IMR-90 (cell line): ENCODE measurements around the gene MEIS1. TPM values are rescaled to one million over a fixed set of nuclear protein-coding genes. Genes with fewer than 3 reads are reported as not detected.

Experiments used
- ATAC-seq: fragments of 200-7000 bp; cut with Tn5 transposase; 2 replicates; pipeline ENCODE4 v1.9.1; 2020; ENCODE audit warnings: low read depth, mild to moderate bottlenecking, moderate library complexity
- BruUV-seq: library from RNA; stranded (reverse); fragments of 400-500 nt; replicated peaks from 2 replicates; lab custom pipeline; 2021; lab: Mats Ljungman, UMichigan
- CTCF ChIA-PET: fragments of 300-600 bp; formaldehyde crosslinking; extraction: SDS; loops from one replicate; lab custom pipeline; 2021; ENCODE audit warnings: antibody characterized with exemption; lab: Yijun Ruan, JAX
- POLR2A ChIA-PET: fragments of 300-600 bp; sonication (Branson Sonifier 250); formaldehyde crosslinking; loops from one replicate; lab custom pipeline; 2022; ENCODE audit warnings: antibody characterized with exemption; ENCODE audit not compliant: unreplicated experiment; lab: Charles Lee
- DNase-seq: peaks from one replicate; pipeline ENCODE4 v3.0.0; 2013
- H2AFZ ChIP-seq: replicated peaks from 2 replicates; pipeline ENCODE3; 2013; ENCODE audit warnings: low read length, mild to moderate bottlenecking; ENCODE audit not compliant: poor library complexity
- H2AK5ac ChIP-seq: 2 replicates; pipeline ENCODE4 v1.6.1; 2013; ENCODE audit warnings: low read depth, low read length, inconsistent platforms
- H2AK9ac ChIP-seq: replicated peaks from 2 replicates; pipeline ENCODE3; 2013; ENCODE audit warnings: mild to moderate bottlenecking, low read depth, low read length, moderate library complexity; ENCODE audit not compliant: poor library complexity
- H2BK120ac ChIP-seq: 2 replicates; pipeline ENCODE4 v1.6.1; 2013; ENCODE audit warnings: low read depth, low read length, inconsistent platforms
- H2BK15ac ChIP-seq: 3 replicates; pipeline ENCODE4 v1.6.1; 2013; ENCODE audit warnings: low read depth, low read length, inconsistent platforms
- H2BK20ac ChIP-seq: 2 replicates; pipeline ENCODE4 v1.6.1; 2013; ENCODE audit warnings: low read depth, mild to moderate bottlenecking, inconsistent platforms, low read length, moderate library complexity
- H2BK5ac ChIP-seq: 2 replicates; pipeline ENCODE4 v1.6.1; 2013; ENCODE audit warnings: mild to moderate bottlenecking, low read depth, low read length, inconsistent platforms; ENCODE audit not compliant: poor library complexity, severe bottlenecking
- H3K14ac ChIP-seq: replicated peaks from 2 replicates; pipeline ENCODE4 v1.6.1; 2013; ENCODE audit warnings: low read depth, low read length, inconsistent platforms
- H3K18ac ChIP-seq: 2 replicates; pipeline ENCODE4 v1.6.1; 2013; ENCODE audit warnings: low read depth, low read length, control low read depth
- H3K23ac ChIP-seq: 2 replicates; pipeline ENCODE4 v1.6.1; 2013; ENCODE audit warnings: low read depth, low read length, inconsistent platforms
- H3K27ac ChIP-seq: 2 replicates; pipeline ENCODE4 v1.5.1; 2013; ENCODE audit warnings: mild to moderate bottlenecking, control low read depth, low read length; ENCODE audit not compliant: insufficient read depth
- H3K27me3 ChIP-seq: 2 replicates; pipeline ENCODE4 v1.6.1; 2013; ENCODE audit warnings: low read length; ENCODE audit not compliant: control insufficient read depth, insufficient read depth
- H3K36me3 ChIP-seq: 2 replicates; pipeline ENCODE4 v1.6.1; 2013; ENCODE audit warnings: low read length, mixed read lengths; ENCODE audit not compliant: control insufficient read depth, insufficient read depth
- H3K4ac ChIP-seq: 2 replicates; pipeline ENCODE4 v1.6.1; 2013; ENCODE audit warnings: low read depth, low read length, inconsistent platforms
- H3K4me1 ChIP-seq: 2 replicates; pipeline ENCODE4 v1.6.1; 2013; ENCODE audit warnings: low read length, mixed read lengths; ENCODE audit not compliant: control insufficient read depth, insufficient read depth
- H3K4me2 ChIP-seq: 2 replicates; pipeline ENCODE4 v1.6.1; 2013; ENCODE audit warnings: low read depth, mild to moderate bottlenecking, control low read depth, low read length, moderate library complexity
- H3K4me3 ChIP-seq: 2 replicates; pipeline ENCODE4 v1.5.1; 2013; ENCODE audit warnings: low read depth, mild to moderate bottlenecking, control low read depth, low read length, moderate library complexity; ENCODE audit not compliant: insufficient read depth
- H3K56ac ChIP-seq: 2 replicates; pipeline ENCODE4 v1.6.1; 2013; ENCODE audit warnings: low read length, inconsistent platforms; ENCODE audit not compliant: insufficient read depth; ENCODE audit errors: extremely low read depth
- H3K79me1 ChIP-seq, 2 experiments: 2 replicates each; pipeline ENCODE4 v1.6.1; 2013; ENCODE audit warnings: low read length in 2 of 2, inconsistent platforms in 1 of 2, low read depth in 1 of 2
- H3K9ac ChIP-seq: 2 replicates; pipeline ENCODE4 v1.6.1; 2013; ENCODE audit warnings: low read depth, low read length, control low read depth
- H3K9me1 ChIP-seq: 2 replicates; pipeline ENCODE4 v1.6.1; 2013; ENCODE audit warnings: low read length, inconsistent platforms; ENCODE audit not compliant: insufficient read depth
- H3K9me3 ChIP-seq: 2 replicates; pipeline ENCODE4 v1.6.1; 2013; ENCODE audit warnings: low read length; ENCODE audit not compliant: control insufficient read depth, insufficient read depth
- H4K20me1 ChIP-seq: 2 replicates; pipeline ENCODE4 v1.6.1; 2013; ENCODE audit warnings: low read length, inconsistent platforms; ENCODE audit not compliant: insufficient read depth
- H4K5ac ChIP-seq: 2 replicates; pipeline ENCODE4 v1.6.1; 2013; ENCODE audit warnings: mild to moderate bottlenecking, low read depth, low read length, control low read depth
- H4K8ac ChIP-seq, 2 experiments: 2 replicates each; pipeline ENCODE4 v1.6.1; 2013; ENCODE audit warnings: low read depth in 2 of 2, low read length in 2 of 2, control low read depth in 1 of 2, inconsistent platforms in 1 of 2
- H4K91ac ChIP-seq: 2 replicates; pipeline ENCODE4 v1.6.1; 2013; ENCODE audit warnings: low read depth, low read length, inconsistent platforms; ENCODE audit not compliant: insufficient read depth
- CHD1 ChIP-seq: IDR thresholded peaks from 2 replicates; pipeline ENCODE4 v1.6.1; 2012; ENCODE audit warnings: low read depth, low read length, improper control_type of control experiment
- POLR2A ChIP-seq: IDR thresholded peaks from 2 replicates; pipeline ENCODE4 v1.6.1; 2012; ENCODE audit warnings: mild to moderate bottlenecking, low read depth, low read length
- RCOR1 ChIP-seq: IDR thresholded peaks from 2 replicates; pipeline ENCODE4 v1.6.1; 2012; ENCODE audit warnings: mild to moderate bottlenecking, low read length, improper control_type of control experiment; ENCODE audit not compliant: insufficient replicate concordance
- WGBS, 2 experiments: methylation state at CpG; one replicate each; pipeline versions ENCODE4 v1.1.5 to v1.1.7; 2013; ENCODE audit warnings: missing lambda C conversion rate in 2 of 2; ENCODE audit not compliant: insufficient read length in 1 of 2; ENCODE audit errors: extremely low coverage in 2 of 2; 5-methylcytosine and 5-hydroxymethylcytosine counted together
- dilution Hi-C: fragments of 300-500 bp; cut with HindIII; formaldehyde crosslinking; loops from one replicate; pipeline ENCODE4 v1.14.3; 2018; ENCODE audit warnings: low sequenced_read_pairs; ENCODE audit not compliant: unreplicated experiment
- in situ Hi-C: fragments of 300-500 bp; cut with MboI; formaldehyde crosslinking; loops from 3 replicates; pipeline ENCODE4 v1.14.3; 2019; ENCODE audit warnings: low sequenced_read_pairs, inconsistent platforms, mixed read lengths
- intact Hi-C: fragments of 100-400 bp; cut with micrococcal nuclease; formaldehyde crosslinking; loops from 2 replicates; pipeline ENCODE4 v1.10.0; 2022
- polyA plus RNA-seq, 3 experiments: library from polyadenylated mRNA; depleted of rRNA; stranded (reverse); fragments of >200 nt; gene quantifications; 2 replicates each; pipeline ENCODE4 v1.2.3, GENCODE V29; 2012; ENCODE audit warnings: low replicate concordance in 1 of 3
- total RNA-seq: library from RNA; depleted of rRNA; stranded (reverse); fragments of >200 nt; gene quantifications from 2 replicates; pipeline ENCODE4 v1.2.3, GENCODE V29; 2012
- TF ChIP-seq, protein P1 (sequence below): conservative IDR thresholded peaks from 2 replicates; pipeline ENCODE4 v1.5.1; 2012; ENCODE audit warnings: mild to moderate bottlenecking, low read depth, low read length, improper control_type of control experiment

Gene MEIS1
- total and polyA plus RNA-seq, 2 of the 4 experiments (the other 2 are of a cell fraction), result 54.4 to 157 TPM

DNA sequence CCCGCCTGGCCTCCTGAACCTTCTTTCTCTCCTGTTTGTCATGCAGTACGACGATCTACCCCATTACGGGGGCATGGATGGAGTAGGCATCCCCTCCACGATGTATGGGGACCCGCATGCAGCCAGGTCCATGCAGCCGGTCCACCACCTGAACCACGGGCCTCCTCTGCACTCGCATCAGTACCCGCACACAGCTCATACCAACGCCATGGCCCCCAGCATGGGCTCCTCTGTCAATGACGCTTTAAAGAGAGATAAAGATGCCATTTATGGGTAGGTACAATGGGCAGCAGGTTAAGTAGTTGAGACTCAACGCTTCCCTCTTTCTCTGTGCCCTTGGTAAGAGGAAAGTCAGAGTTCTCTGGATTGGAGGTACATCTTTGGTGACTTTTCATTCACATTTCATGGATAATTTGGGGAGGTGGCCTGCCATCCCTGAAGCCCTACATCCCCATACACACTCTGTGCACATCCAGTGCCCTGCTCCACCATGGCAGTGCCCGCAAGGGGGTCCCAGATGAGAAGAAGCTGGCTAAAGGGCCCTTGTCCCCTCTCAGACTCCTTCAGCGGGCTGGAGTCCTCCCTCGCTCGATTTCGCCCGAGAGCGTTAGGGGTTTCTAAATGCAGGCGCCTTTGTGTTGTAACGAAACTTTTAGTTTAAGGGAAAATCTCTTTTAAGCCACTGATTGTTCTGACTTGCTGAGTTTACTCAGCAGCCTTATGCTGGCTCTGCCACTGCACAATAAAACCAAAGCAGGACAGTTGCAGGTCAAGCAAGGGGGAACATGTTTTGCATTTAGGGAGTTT, 3.0 kb downstream of the MEIS1 start:
- peak overlapping the region; percentile 99 for H3K4me3 ChIP-seq
- H3K4me1 ChIP-seq, result peaks cover 2% of the 10 kb centered on the region; the same call in 1 of the 2 replicates
- H2AK9ac ChIP-seq, result peak overlapping the region; percentile 87
- H2BK120ac ChIP-seq, result peak overlapping the region; percentile 88
- peak overlapping the region; percentile 52; the same call in 1 of the 3 replicates for H2BK15ac ChIP-seq
- peak overlapping the region; percentile 98 for H3K14ac ChIP-seq
- H3K9ac ChIP-seq, result peak overlapping the region; percentile 100
- H3K36me3 ChIP-seq, result peaks cover 47% of the 10 kb centered on the region
- peak overlapping the region; percentile 97 for H4K91ac ChIP-seq
- peak overlapping the region; percentile 87 for H2AK5ac ChIP-seq
- H3K4ac ChIP-seq, result peak overlapping the region; percentile 91
- intact Hi-C loops, result loop anchor here (5.0 kb wide), 2 partner anchors 414 to 959 kb away; partner anchors contain the start of gene ETAA1
- POLR2A ChIA-PET, result no interaction called here
- H3K9me3 ChIP-seq, result no peaks in the 10 kb centered on the region
- no peak for DNase-seq
- no peak for ATAC-seq
- peak overlapping the region; percentile 98 for H3K23ac ChIP-seq
- peak overlapping the region; percentile 98 for H2BK5ac ChIP-seq
- in situ Hi-C loops, result loop anchor here (10.0 to 25.0 kb wide), 4 partner anchors 407 to 1599 kb away; no protein-coding TSS in a partner anchor
- peak overlapping the region; percentile 94 for H3K4me2 ChIP-seq
- BruUV-seq, result no TSS peak
- peak overlapping the region; percentile 99 for H3K27ac ChIP-seq
- peaks cover 6% of the 10 kb centered on the region; the same call in 1 of the 2 replicates for H4K20me1 ChIP-seq
- H2AFZ ChIP-seq, result no peak overlapping the region
- CTCF ChIA-PET, result interaction anchor here (0.7 to 0.8 kb wide), 2 partner anchors 9 to 10 kb away, joined by 3 read pairs; no protein-coding TSS in a partner anchor
- peak overlapping the region; percentile 57 for H2BK20ac ChIP-seq
- H3K18ac ChIP-seq, result peak overlapping the region; percentile 98
- no peak; the same call in 1 of the 2 replicates for TF ChIP-seq POLR2A
- TF ChIP-seq RCOR1, result no peak
- peak; percentile 35; the same call in 1 of the 2 replicates for TF ChIP-seq CHD1
- TF ChIP-seq, protein P1, sequence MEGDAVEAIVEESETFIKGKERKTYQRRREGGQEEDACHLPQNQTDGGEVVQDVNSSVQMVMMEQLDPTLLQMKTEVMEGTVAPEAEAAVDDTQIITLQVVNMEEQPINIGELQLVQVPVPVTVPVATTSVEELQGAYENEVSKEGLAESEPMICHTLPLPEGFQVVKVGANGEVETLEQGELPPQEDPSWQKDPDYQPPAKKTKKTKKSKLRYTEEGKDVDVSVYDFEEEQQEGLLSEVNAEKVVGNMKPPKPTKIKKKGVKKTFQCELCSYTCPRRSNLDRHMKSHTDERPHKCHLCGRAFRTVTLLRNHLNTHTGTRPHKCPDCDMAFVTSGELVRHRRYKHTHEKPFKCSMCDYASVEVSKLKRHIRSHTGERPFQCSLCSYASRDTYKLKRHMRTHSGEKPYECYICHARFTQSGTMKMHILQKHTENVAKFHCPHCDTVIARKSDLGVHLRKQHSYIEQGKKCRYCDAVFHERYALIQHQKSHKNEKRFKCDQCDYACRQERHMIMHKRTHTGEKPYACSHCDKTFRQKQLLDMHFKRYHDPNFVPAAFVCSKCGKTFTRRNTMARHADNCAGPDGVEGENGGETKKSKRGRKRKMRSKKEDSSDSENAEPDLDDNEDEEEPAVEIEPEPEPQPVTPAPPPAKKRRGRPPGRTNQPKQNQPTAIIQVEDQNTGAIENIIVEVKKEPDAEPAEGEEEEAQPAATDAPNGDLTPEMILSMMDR, result no peak
- peak overlapping the region; percentile 92 for H4K5ac ChIP-seq
- WGBS, 2 experiments, result 0% methylated on average over 5 of the region's 22 CpGs; no CpG with 5 or more reads in 1 of the 2 experiments
- dilution Hi-C loops, result loop anchor here (25.0 kb wide), 1 partner anchor 774 kb away; no protein-coding TSS in a partner anchor
- peak overlapping the region; percentile 85 to 96 for H4K8ac ChIP-seq
- H3K27me3 ChIP-seq, result no peaks in the 10 kb centered on the region
- H3K56ac ChIP-seq, result peak overlapping the region; percentile 99
- H3K79me1 ChIP-seq, result no peaks in the 10 kb centered on the region
- no peaks in the 10 kb centered on the region for H3K9me1 ChIP-seq
